GM12878 (cell line): Measurements from ENCODE around the gene IGLL5. TPM values are rescaled to one million over a fixed set of nuclear protein-coding genes. Genes with fewer than 3 reads are reported as not detected.

Experiments used
- ATAC-seq: fragments of 200-7000 bp; cut with Tn5 transposase; 3 replicates; pipeline ENCODE4 v1.9.1; 2020; ENCODE audit warnings: mild to moderate bottlenecking, moderate library complexity
- BruUV-seq: library from RNA; stranded (reverse); fragments of 400-500 nt; replicated peaks from 2 replicates; lab custom pipeline; 2021; lab: Mats Ljungman, UMichigan
- CTCF ChIA-PET: fragments of 300-600 bp; sonication (Branson Sonifier 250); formaldehyde crosslinking; extraction: SDS; loops from one replicate; lab custom pipeline; 2021; ENCODE audit warnings: inconsistent platforms; lab: Yijun Ruan, JAX
- POLR2A ChIA-PET: fragments of 350-600 bp; formaldehyde crosslinking; extraction: SDS; loops from one replicate; lab custom pipeline; 2021; ENCODE audit warnings: inconsistent platforms; lab: Charles Lee
- RAD21 ChIA-PET: fragments of 300-600 bp; sonication (Branson Sonifier 250); formaldehyde crosslinking; loops from one replicate; lab custom pipeline; 2023; ENCODE audit warnings: antibody characterized with exemption; ENCODE audit not compliant: unreplicated experiment; lab: Charles Lee
- SMC1A ChIA-PET: fragments of 300-600 bp; sonication (Branson Sonifier 250); formaldehyde crosslinking; loops from one replicate; lab custom pipeline; 2023; ENCODE audit not compliant: unreplicated experiment, uncharacterized antibody; lab: Charles Lee
- DNase-seq: peaks from one replicate; pipeline ENCODE4 v3.0.0-alpha.2; 2011; ENCODE audit warnings: low read depth, low spot score
- FAIRE-seq: peaks from 3 replicates; lab custom pipeline; 2011; peaks lifted over from hg19 to GRCh38; lab: Jason Lieb, UNC
- H2AFZ ChIP-seq: 2 replicates; pipeline ENCODE4 v1.6.0; 2011; ENCODE audit warnings: low read depth, low read length, control low read depth; ENCODE audit not compliant: control insufficient read depth
- H3K27ac ChIP-seq: 2 replicates; pipeline ENCODE4 v1.5.1; 2011; ENCODE audit warnings: control low read depth; ENCODE audit not compliant: control insufficient read depth, insufficient read depth
- H3K27me3 ChIP-seq, 2 experiments: replicated peaks in 1 of 2; 2 replicates each; pipeline versions ENCODE4 v1.6.0 to v1.6.1; 2011; ENCODE audit warnings: low read length in 1 of 2; ENCODE audit not compliant: control insufficient read depth in 2 of 2, insufficient read depth in 2 of 2
- H3K36me3 ChIP-seq, 2 experiments: 2 replicates each; pipeline ENCODE4 v1.5.1; 2011; ENCODE audit warnings: low read length in 1 of 2; ENCODE audit not compliant: control insufficient read depth in 2 of 2, insufficient read depth in 2 of 2
- H3K4me1 ChIP-seq: 2 replicates; pipeline ENCODE4 v1.6.1; 2011; ENCODE audit warnings: mild to moderate bottlenecking, low read length, moderate library complexity, mixed read lengths; ENCODE audit not compliant: control insufficient read depth, insufficient read depth
- H3K4me2 ChIP-seq: 2 replicates; pipeline ENCODE4 v1.6.0; 2011; ENCODE audit warnings: control low read depth; ENCODE audit not compliant: control insufficient read depth, insufficient read depth
- H3K4me3 ChIP-seq: fragments of 200-600 bp; sonication (generic); 2 replicates; pipeline ENCODE4 v1.5.1; 2016
- H3K79me2 ChIP-seq: 2 replicates; pipeline ENCODE4 v1.6.0; 2011; ENCODE audit warnings: low read length; ENCODE audit not compliant: control insufficient read depth, insufficient read depth
- H3K9ac ChIP-seq: 2 replicates; pipeline ENCODE4 v1.8.0; 2011; ENCODE audit warnings: low read length, control low read depth, mixed read lengths; ENCODE audit not compliant: control insufficient read depth, insufficient read depth
- H3K9me3 ChIP-seq: replicated peaks from 3 replicates; pipeline ENCODE4 v1.5.1; 2011; ENCODE audit warnings: mild to moderate bottlenecking, low read length; ENCODE audit not compliant: control insufficient read depth, insufficient read depth
- H4K20me1 ChIP-seq: 2 replicates; pipeline ENCODE4 v1.6.0; 2011; ENCODE audit not compliant: control insufficient read depth, insufficient read depth
- ASH2L ChIP-seq: fragments of 300-600, 200-600 bp; sonication (generic); IDR thresholded peaks from 2 replicates; pipeline ENCODE4 v1.6.1; 2017; ENCODE audit warnings: low read depth, mild to moderate bottlenecking, borderline replicate concordance
- CBFB ChIP-seq: IDR thresholded peaks from 2 replicates; pipeline ENCODE4 v1.6.1; 2016; ENCODE audit warnings: antibody characterized with exemption, low read depth
- EGR1 ChIP-seq, 2 experiments: IDR thresholded peaks; 1 replicate in 1 of 2; 2 replicates in 1 of 2; pipeline ENCODE4 v1.6.1; 2011 to 2012; ENCODE audit warnings: low read depth in 2 of 2, low read length in 2 of 2, borderline replicate concordance in 1 of 2, mild to moderate bottlenecking in 1 of 2, moderate library complexity in 1 of 2
- HDAC2 ChIP-seq: fragments of 200-600 bp; sonication (generic); IDR thresholded peaks from 2 replicates; pipeline ENCODE4 v1.6.1; 2017
- IKZF1 ChIP-seq: fragments of 450-650 bp; conservative IDR thresholded peaks from 2 replicates; pipeline ENCODE4 v1.6.1; 2017; ENCODE audit warnings: antibody characterized with exemption, mild to moderate bottlenecking
- NBN ChIP-seq: fragments of 450-650 bp; IDR thresholded peaks from 2 replicates; pipeline ENCODE4 v1.6.1; 2016
- POLR2A ChIP-seq: IDR thresholded peaks from 2 replicates; pipeline ENCODE4 v1.6.1; 2011; ENCODE audit warnings: low read depth, mild to moderate bottlenecking, low read length
- SREBF1 ChIP-seq: IDR thresholded peaks from 2 replicates; pipeline ENCODE4 v1.6.1; 2012; ENCODE audit warnings: mild to moderate bottlenecking, low read length
- TCF3 ChIP-seq: IDR thresholded peaks from 2 replicates; pipeline ENCODE4 v1.6.1; 2012; ENCODE audit warnings: low read depth, mild to moderate bottlenecking, low read length, borderline replicate concordance; ENCODE audit not compliant: insufficient read depth
- ZNF207 ChIP-seq: fragments of 450-650 bp; IDR thresholded peaks from 2 replicates; pipeline ENCODE4 v1.6.1; 2014; ENCODE audit warnings: antibody characterized with exemption, mild to moderate bottlenecking, borderline replicate concordance
- ZNF687 ChIP-seq: fragments of 450-650 bp; IDR thresholded peaks from 2 replicates; pipeline ENCODE4 v1.6.1; 2017; ENCODE audit warnings: mild to moderate bottlenecking, moderate library complexity
- WGBS: methylation state at CpG from one replicate; pipeline ENCODE4 v1.1.6; 2016; ENCODE audit warnings: low lambda C conversion rate; ENCODE audit not compliant: insufficient replicate concordance, insufficient coverage; ENCODE audit errors: missing lambda C conversion rate; 5-methylcytosine and 5-hydroxymethylcytosine counted together
- in situ Hi-C: fragments of 300-500 bp; cut with MboI; formaldehyde crosslinking; loops from 9 replicates; pipeline ENCODE4 v1.14.3; 2018; ENCODE audit warnings: mixed read lengths
- intact Hi-C: fragments of 100-400 bp; cut with micrococcal nuclease; formaldehyde crosslinking; loops from one replicate; pipeline ENCODE4 v1.14.2; 2022; ENCODE audit not compliant: unreplicated experiment
- polyA plus RNA-seq, 11 experiments: library from polyadenylated mRNA; depleted of rRNA in 4 of 11; unstranded in 6 of 11; stranded (reverse) in 5 of 11; fragments of >200 nt; fragmentation: Nextera tagmentation in 4 of 11; fragmentation: Illumina TruSeq in 1 of 11; extraction: Ambion mirVana in 4 of 11; extraction: Trizol in 1 of 11; gene quantifications; 1 replicate in 1 of 11; 2 replicates in 10 of 11; pipeline versions ENCODE4 v1.2.1 to v1.2.3, GENCODE V29; 2011 to 2016; ENCODE audit warnings: inconsistent platforms in 2 of 11, missing spikeins in 2 of 11, low read depth in 1 of 11
- total RNA-seq, 4 experiments: library from RNA; depleted of rRNA in 3 of 4; stranded (reverse); fragments of >200 nt in 3 of 4; fragmentation: Illumina TruSeq in 1 of 4; extraction: Trizol in 1 of 4; gene quantifications; 2 replicates each; pipeline versions ENCODE4 v1.2.1 to v1.2.3, GENCODE V29; 2013 to 2021
- TF ChIP-seq, protein P1 (sequence below), 3 experiments: IDR thresholded peaks in 2 of 3; conservative IDR thresholded peaks in 1 of 3; 2 replicates each; pipeline ENCODE4 v1.5.1; 2011; ENCODE audit warnings: low read depth in 3 of 3, low read length in 3 of 3, mild to moderate bottlenecking in 3 of 3, control low read depth in 2 of 3, moderate library complexity in 2 of 3, inconsistent platforms in 1 of 3, mixed read lengths in 1 of 3; ENCODE audit not compliant: control insufficient read depth in 2 of 3, insufficient read depth in 1 of 3; ENCODE audit errors: extremely low read depth in 1 of 3
- TF ChIP-seq, protein P2 (sequence below): fragments of 450-650 bp; IDR thresholded peaks from 2 replicates; pipeline ENCODE4 v1.6.1; 2017; ENCODE audit warnings: mild to moderate bottlenecking, low read depth, inconsistent platforms; ENCODE audit not compliant: poor library complexity, severe bottlenecking

The IGLL5 gene
- total and polyA plus RNA-seq, 10 of the 15 experiments (the other 5 are each of a cell fraction or from before 2014, with no cell fraction given), result not detected

DNA sequence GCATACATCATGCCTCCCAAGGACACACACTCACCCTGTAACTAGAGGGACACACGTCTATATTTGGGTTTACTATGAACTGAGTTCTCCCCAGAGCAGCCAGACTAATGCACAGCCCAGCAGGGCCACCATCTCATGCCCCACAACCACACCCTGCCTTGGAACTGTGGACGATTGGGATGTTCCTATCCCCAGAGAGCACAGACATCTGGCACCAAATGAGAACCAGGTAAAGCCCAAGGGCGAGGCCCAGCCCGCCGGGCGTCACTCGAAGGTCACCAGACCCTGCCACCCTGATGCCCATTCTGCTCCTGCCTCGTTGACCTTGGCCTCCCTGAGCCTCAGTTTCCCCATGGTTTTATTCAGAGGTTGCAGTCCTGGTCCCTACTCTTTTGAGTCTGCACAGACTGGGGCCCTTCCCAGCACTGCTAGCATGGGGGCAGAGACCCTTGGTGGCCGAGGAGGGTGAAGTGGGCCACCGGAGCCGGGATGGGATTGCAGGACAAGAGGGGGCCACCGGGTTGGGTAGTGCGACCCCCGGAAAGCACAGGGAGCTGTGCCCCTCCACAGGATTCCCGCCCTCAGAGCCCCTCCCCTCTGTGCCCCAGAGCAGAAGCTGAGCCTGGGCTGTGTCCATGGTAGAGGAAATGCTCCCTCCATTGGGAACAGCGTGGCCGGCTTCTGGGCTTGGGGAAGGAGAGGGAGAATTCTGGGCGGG, 56.8 kb downstream of the IGLL5 start:
- 76% methylated on average over 15 of the region's 18 CpGs for WGBS
- Histone ChIP-seq H4K20me1 (no peaks in the 10 kb centered on the region), H3K4me3 (no peak overlapping the region), H2AFZ (no peak overlapping the region), H3K27me3 (no peaks in the 10 kb centered on the region), H3K27ac (no peak overlapping the region; the same call in 1 of the 2 replicates), H3K9me3 (no peaks in the 10 kb centered on the region; the same call in 2 of the 3 replicates), H3K4me1 (peaks cover 74% of the 10 kb centered on the region), H3K79me2 (peaks cover 8% of the 10 kb centered on the region), H3K4me2 (no peak overlapping the region; the same call in 1 of the 2 replicates), H3K9ac (peak overlapping the region; percentile 12; the same call in 1 of the 2 replicates), H3K36me3 (no peaks in the 10 kb centered on the region; a peak in 1 of 4 replicates)
- ChIA-PET POLR2A (interaction anchor here (0.8 to 5.1 kb wide), 9 partner anchors 9 to 782 kb away, joined by 3 to 36 read pairs (median 4); no protein-coding TSS in a partner anchor), CTCF (interaction anchor here (0.8 to 21.7 kb wide), 17 partner anchors 9 to 834 kb away, joined by 3 to 551 read pairs (median 7); no protein-coding TSS in a partner anchor), RAD21 (interaction anchor here (0.6 to 16.2 kb wide), 18 partner anchors 9 to 992 kb away, joined by 3 to 255 read pairs (median 5); partner anchors contain the start of gene PPM1F), SMC1A (interaction anchor here (0.6 to 15.9 kb wide), 14 partner anchors 9 to 834 kb away, joined by 3 to 154 read pairs (median 6); no protein-coding TSS in a partner anchor)
- FAIRE-seq, result no peak
- intact Hi-C loops (loop anchor here (5.0 kb wide), 1 partner anchor 832 kb away; no protein-coding TSS in a partner anchor), in situ Hi-C loops (loop anchor here (5.0 kb wide), 3 partner anchors 42 to 602 kb away; no protein-coding TSS in a partner anchor)
- DNase-seq, result no peak
- BruUV-seq, result no TSS peak
- ATAC-seq, result no peak
- TF ChIP-seq, protein P1, sequence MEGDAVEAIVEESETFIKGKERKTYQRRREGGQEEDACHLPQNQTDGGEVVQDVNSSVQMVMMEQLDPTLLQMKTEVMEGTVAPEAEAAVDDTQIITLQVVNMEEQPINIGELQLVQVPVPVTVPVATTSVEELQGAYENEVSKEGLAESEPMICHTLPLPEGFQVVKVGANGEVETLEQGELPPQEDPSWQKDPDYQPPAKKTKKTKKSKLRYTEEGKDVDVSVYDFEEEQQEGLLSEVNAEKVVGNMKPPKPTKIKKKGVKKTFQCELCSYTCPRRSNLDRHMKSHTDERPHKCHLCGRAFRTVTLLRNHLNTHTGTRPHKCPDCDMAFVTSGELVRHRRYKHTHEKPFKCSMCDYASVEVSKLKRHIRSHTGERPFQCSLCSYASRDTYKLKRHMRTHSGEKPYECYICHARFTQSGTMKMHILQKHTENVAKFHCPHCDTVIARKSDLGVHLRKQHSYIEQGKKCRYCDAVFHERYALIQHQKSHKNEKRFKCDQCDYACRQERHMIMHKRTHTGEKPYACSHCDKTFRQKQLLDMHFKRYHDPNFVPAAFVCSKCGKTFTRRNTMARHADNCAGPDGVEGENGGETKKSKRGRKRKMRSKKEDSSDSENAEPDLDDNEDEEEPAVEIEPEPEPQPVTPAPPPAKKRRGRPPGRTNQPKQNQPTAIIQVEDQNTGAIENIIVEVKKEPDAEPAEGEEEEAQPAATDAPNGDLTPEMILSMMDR (IDR thresholded peaks at IDR 0.05 in 2 of 3, conservative IDR thresholded peaks at IDR 0.05 in 1 of 3; ENCODE audit: control insufficient read depth in 2 of 3, extremely low read depth in 1 of 3, insufficient read depth in 1 of 3, low read depth in 3 of 3, low read length in 3 of 3), result no peak
- TF ChIP-seq IKZF1 (no peak), EGR1 (IDR thresholded peaks at IDR 0.05; ENCODE audit: borderline replicate concordance in 1 of 2, low read depth in 2 of 2, low read length in 2 of 2) (no peak), HDAC2 (no peak), SREBF1 (no peak), CBFB (no peak), ZNF687 (no peak), ASH2L (no peak), POLR2A (no peak), ZNF207 (no peak), TCF3 (no peak), NBN (no peak)
- TF ChIP-seq, protein P2, sequence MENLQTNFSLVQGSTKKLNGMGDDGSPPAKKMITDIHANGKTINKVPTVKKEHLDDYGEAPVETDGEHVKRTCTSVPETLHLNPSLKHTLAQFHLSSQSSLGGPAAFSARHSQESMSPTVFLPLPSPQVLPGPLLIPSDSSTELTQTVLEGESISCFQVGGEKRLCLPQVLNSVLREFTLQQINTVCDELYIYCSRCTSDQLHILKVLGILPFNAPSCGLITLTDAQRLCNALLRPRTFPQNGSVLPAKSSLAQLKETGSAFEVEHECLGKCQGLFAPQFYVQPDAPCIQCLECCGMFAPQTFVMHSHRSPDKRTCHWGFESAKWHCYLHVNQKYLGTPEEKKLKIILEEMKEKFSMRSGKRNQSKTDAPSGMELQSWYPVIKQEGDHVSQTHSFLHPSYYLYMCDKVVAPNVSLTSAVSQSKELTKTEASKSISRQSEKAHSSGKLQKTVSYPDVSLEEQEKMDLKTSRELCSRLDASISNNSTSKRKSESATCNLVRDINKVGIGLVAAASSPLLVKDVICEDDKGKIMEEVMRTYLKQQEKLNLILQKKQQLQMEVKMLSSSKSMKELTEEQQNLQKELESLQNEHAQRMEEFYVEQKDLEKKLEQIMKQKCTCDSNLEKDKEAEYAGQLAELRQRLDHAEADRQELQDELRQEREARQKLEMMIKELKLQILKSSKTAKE, result no peak
